ENCODE measurements around the gene SLC17A9. TPM values are rescaled to one million over a fixed set of nuclear protein-coding genes. Genes with fewer than 3 reads are reported as not detected.
A peak's percentile ranks its signal among the peaks of the same experiment; 100 is the strongest.

The SLC17A9 gene
- total and polyA plus RNA-seq, 11 donors, result 0.16 to 6.6 (median 0.85) TPM

GRCh38 chr20:63006540-63007359 lies 54.2 kb downstream of the SLC17A9 start, which contains the start of gene BHLHE23:
Gene BHLHE23, minus strand, starts transcription at chr20:63006964. Its CDS starts 190 bp downstream, at chr20:63006774.
- 0 to 2% (median 1%) methylated on average over 64 to 110 of the region's 110 CpGs for WGBS, 4 donors
- peaks cover 68 to 99% (median 96%) of the 10 kb centered on the region in 9 donors for H3K27me3 ChIP-seq
- H3K4me1 ChIP-seq, result peaks cover 0 to 43% (median 17%) of the 10 kb centered on the region in 12 donors
- intact Hi-C loops (cut with DNase I), result loop anchor here in 6 of 10 donors (5.0 to 10.0 kb wide), 6 partner anchors 102 to 332 kb away; no protein-coding TSS in a partner anchor
- ATAC-seq, result no peak
- H3K36me3 ChIP-seq, result no peaks in the 10 kb centered on the region
- peak within 1 kb of the TSS in 9 of 12 donors; percentile 1 to 32 (median 18) for H3K4me3 ChIP-seq
- DNase-seq, result no peak
- TF ChIP-seq CTCF (IDR thresholded peaks at IDR 0.05) (no peak), POLR2A (IDR thresholded peaks at IDR 0.05) (no peak)
- H3K27ac ChIP-seq, result no peak within 1 kb of the TSS
- no peaks in the 10 kb centered on the region for H3K9me3 ChIP-seq

- Histone ChIP-seq H3K36me3 (no peaks in the 10 kb centered on the region), H3K9me3 (peaks cover 0 to 1% (median 0%) of the 10 kb centered on the region in 12 donors), H3K27me3 (peaks cover 65 to 98% (median 94%) of the 10 kb centered on the region in 9 donors), H3K4me3 (peak overlapping the region in 3 of 12 donors; percentile 17 to 32 (median 18)), H3K4me1 (peaks cover 0 to 43% (median 17%) of the 10 kb centered on the region in 12 donors), H3K27ac (no peak overlapping the region)
- WGBS, 4 donors, result 2 to 7% (median 4%) methylated on average over 10 to 24 of the region's 24 CpGs
- intact Hi-C loops (cut with DNase I), result loop anchor here in 6 of 10 donors (5.0 to 10.0 kb wide), 6 partner anchors 103 to 333 kb away; no protein-coding TSS in a partner anchor
- no peak for TF ChIP-seq CTCF (IDR thresholded peaks at IDR 0.05)
- no peak for TF ChIP-seq POLR2A (IDR thresholded peaks at IDR 0.05)
- no peak for DNase-seq
- ATAC-seq, result no peak
Measured at GRCh38 chr20:63007360-63007645, 54.8 kb downstream of the SLC17A9 start.

GRCh38 chr20:63007646-63008488 lies 55.4 kb downstream of the SLC17A9 start:
- DNase-seq (no peak), ATAC-seq (no peak)
- TF ChIP-seq POLR2A (IDR thresholded peaks at IDR 0.05) (no peak), CTCF (IDR thresholded peaks at IDR 0.05) (no peak)

More at GRCh38 chr20:63007646-63008488, 55.4 kb downstream of the SLC17A9 start:
- Histone ChIP-seq H3K36me3 (no peaks in the 10 kb centered on the region), H3K9me3 (peaks cover 0 to 7% (median under 1%) of the 10 kb centered on the region in 12 donors), H3K27ac (no peak overlapping the region), H3K4me3 (peak overlapping the region in 1 of 12 donors; percentile 18), H3K27me3 (peaks cover 67 to 98% (median 94%) of the 10 kb centered on the region in 9 donors), H3K4me1 (peaks cover 0 to 43% (median 17%) of the 10 kb centered on the region in 12 donors)
- 14 to 29% (median 16%) methylated on average over 34 to 46 of the region's 46 CpGs for WGBS, 4 donors
- intact Hi-C loops (cut with DNase I), result loop anchor here (1.0 to 10.0 kb wide), 10 partner anchors 35 to 333 kb away; no protein-coding TSS in a partner anchor

Measured in heart left ventricle (tissue), 16 donors.